GM12864 (cell line): ENCODE measurements around the gene UBR3.

Experiments
- DNase-seq: peaks from one replicate; pipeline ENCODE4 v3.0.0-alpha.2; 2011; ENCODE audit warnings: low read depth
- H3K4me3 ChIP-seq: 2 replicates; pipeline ENCODE4 v1.5.1; 2011; ENCODE audit warnings: mild to moderate bottlenecking, low read depth, low read length, control low read depth
- TF ChIP-seq, protein P1 (sequence below): IDR thresholded peaks from 2 replicates; pipeline ENCODE4 v1.5.1; 2011; ENCODE audit warnings: low read depth, mild to moderate bottlenecking, moderate library complexity, low read length, control low read depth, inconsistent platforms; ENCODE audit errors: missing control alignments

Gene UBR3

DNA sequence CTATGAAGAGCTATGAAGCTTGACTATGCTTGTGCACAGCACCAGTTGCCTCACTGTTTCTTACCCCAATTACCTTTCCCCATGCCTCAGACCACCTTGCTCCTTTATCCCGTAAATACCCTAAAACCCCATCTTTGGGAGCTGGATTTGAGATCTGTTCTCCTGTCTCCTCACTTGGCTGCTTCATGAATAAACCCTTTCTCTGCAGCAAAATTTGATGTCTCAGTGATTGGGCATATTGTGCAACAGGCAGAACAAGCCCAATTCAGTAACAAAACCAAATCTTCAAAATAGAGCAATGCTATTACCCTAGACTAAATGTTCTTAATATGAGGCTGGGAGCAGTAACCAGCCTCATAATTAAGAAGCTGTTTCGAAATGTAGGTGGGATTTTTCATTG lies 32.1 kb upstream of the UBR3 start:
- TF ChIP-seq, protein P1, sequence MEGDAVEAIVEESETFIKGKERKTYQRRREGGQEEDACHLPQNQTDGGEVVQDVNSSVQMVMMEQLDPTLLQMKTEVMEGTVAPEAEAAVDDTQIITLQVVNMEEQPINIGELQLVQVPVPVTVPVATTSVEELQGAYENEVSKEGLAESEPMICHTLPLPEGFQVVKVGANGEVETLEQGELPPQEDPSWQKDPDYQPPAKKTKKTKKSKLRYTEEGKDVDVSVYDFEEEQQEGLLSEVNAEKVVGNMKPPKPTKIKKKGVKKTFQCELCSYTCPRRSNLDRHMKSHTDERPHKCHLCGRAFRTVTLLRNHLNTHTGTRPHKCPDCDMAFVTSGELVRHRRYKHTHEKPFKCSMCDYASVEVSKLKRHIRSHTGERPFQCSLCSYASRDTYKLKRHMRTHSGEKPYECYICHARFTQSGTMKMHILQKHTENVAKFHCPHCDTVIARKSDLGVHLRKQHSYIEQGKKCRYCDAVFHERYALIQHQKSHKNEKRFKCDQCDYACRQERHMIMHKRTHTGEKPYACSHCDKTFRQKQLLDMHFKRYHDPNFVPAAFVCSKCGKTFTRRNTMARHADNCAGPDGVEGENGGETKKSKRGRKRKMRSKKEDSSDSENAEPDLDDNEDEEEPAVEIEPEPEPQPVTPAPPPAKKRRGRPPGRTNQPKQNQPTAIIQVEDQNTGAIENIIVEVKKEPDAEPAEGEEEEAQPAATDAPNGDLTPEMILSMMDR: no peak
- DNase-seq: no peak
- no peak overlapping the region for H3K4me3 ChIP-seq

DNA sequence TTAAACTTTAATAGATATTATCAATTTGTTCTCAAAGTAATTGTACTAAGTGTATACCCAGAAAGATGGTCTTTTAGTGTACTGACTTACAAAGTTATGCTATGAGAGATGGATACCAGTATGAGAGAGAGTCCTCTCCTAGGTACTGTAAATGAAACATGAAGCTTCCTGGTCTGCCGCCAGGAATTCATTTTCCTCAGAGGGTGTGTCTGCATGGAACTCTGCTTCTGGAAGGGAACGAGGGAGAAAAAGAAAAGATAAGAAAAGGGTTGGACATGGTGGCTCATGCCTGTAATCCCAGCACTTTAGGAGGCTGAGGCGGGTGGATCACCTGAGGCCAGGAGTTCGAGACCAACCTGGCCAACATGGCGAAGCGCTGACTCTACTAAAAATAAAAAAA lies 30.8 kb upstream of the UBR3 start:
- DNase-seq: no peak
- H3K4me3 ChIP-seq: no peak overlapping the region
- TF ChIP-seq, protein P1: no peak

DNA sequence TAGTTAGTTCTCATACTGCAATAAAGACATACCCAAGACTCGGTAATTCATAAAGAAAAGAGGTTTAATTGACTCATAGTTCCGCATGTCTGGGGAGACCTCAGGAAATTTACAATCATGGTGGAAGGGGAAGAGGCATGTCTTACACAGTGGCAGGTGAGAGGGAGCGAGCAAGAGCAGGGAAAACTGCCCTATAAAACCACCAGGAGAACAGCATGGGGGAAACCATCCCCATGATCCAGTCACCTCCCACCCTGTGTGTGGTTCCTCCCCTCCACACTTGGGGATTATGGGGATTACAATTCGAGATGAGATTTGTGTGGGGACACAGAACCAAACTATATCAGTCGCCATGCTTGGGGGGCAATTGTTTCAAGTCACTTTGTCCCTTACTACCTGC lies 29.7 kb upstream of the UBR3 start:
- DNase-seq: no peak
- TF ChIP-seq, protein P1: no peak
- H3K4me3 ChIP-seq: no peak overlapping the region

DNA sequence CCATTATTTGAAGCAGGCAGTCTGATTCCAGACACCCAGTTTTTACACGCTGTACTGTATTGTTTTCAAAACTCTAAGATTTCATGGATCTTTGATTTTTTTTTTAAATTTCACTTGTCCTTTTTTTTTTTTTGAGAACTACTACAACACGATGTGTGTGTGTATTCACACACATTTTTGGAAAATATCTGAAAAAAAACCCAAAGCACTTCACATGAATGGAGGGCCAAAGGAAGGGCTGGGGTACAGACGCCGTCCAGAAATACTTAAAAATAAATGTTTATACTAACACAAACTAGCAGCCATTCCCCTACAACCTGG lies 28.9 kb upstream of the UBR3 start:
- TF ChIP-seq, protein P1: no peak
- no peak for DNase-seq
- H3K4me3 ChIP-seq: peak overlapping the region; percentile 76

DNA sequence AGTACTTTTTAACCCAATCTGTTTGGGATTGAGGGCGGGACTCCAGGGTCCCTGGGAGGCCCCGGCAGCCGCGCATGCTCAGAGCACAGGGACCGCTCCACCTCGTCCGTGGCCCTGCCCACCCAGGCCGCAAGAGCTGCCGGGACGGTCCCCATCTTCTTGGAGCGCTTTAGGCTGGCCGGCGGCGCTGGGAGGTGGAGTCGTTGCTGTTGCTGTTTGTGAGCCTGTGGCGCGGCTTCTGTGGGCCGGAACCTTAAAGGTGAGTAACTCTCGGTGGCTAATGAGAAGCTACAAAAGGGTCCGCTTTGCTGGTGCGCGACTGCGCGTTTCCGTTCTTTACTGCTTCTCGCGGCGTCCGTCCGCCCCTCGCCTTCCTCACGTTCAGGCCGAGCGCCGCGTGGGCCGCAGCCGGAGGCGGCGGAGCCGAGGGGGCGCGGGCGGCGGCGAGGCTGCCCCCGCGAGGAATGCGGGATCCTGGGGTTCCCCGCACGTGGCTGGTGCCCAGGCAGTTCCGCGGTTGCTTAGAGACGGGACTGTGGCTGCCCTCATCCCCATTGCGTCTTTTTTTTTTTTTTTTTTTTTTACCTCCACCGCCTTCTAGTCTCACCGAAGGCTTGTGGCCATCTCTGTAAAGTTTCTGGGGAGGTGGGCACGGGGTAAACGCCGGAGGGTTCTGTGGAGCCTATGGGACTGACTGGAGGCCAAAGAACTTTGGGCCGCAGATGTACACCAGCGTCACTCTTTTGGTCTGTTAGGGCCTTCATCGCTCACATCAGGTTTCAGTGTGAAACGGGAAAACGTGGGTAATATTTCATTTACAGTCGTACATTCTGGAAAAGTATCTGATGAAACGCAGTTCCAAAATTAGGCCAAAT lies 28.3 kb upstream of the UBR3 start, which contains the start of gene SSB:
Gene SSB (plus strand): TSS at position 154 of the 875 bp plus-strand sequence. CDS start 2,090 bp downstream, outside the sequence.
- peak within 1 kb of the TSS; percentile 76 for H3K4me3 ChIP-seq
- peak; percentile 92 for DNase-seq
- TF ChIP-seq, protein P1: no peak

DNA sequence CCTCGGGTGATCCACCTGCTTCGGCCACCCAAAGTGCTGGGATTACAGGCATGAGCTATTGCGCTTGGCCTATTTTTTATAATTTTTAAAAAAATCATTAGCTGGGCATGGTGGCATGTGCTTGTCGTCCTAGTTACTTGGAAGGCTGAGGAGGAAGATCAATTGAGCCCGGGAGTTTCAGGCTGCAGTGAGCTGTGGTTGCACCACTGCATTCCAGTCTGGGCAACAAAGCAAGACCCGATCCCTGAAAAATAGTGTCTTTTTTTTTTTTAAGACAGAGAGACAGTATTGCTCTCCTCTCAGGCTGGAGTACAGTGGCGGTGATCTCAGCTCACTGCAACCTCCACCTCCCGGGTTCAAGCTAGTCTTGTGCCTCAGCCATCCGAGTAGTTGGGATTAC lies 23.8 kb upstream of the UBR3 start:
- H3K4me3 ChIP-seq: no peak overlapping the region
- TF ChIP-seq, protein P1: no peak
- DNase-seq: no peak

DNA sequence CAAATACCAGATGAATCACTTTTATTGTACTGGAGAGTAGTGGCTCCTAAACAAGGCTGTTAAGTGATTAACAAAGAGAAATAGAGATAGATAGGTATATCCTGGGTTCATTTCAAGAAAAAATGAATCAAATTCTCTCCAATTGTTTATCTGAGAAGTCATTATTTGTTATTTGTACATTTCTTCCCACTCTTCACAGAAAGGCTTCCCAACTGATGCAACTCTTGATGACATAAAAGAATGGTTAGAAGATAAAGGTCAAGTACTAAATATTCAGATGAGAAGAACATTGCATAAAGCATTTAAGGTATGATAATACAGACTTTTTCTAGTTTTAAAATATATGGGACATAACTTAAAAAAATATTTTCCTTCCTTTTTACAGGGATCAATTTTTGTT lies 20.7 kb upstream of the UBR3 start:
- TF ChIP-seq, protein P1: no peak
- no peak overlapping the region for H3K4me3 ChIP-seq
- no peak for DNase-seq
